ENCODE measurements around the gene TUB.

- no peak for TF ChIP-seq CTCF (conservative IDR thresholded peaks at IDR 0.05)
- TF ChIP-seq EZH2 (IDR thresholded peaks at IDR 0.05; ENCODE audit: low read depth) = no peak
Measured at GRCh38 chr11:8086001-8086479, 5.0 kb downstream of the TUB start.
